Natural killer cell (primary cell): ENCODE data around the gene BARHL1. TPM values are rescaled to one million over a fixed set of nuclear protein-coding genes. Genes with fewer than 3 reads are reported as not detected.

Experiments used
- ATAC-seq, 3 donors: fragments of 150-1000 bp in 2 of 3; fragments of 200-7000 bp in 1 of 3; cut with Tn5 transposase; 1 replicate in 1 of 3; 2 replicates in 2 of 3; pipeline ENCODE4 v1.10.0; 2021; ENCODE audit warnings: mild to moderate bottlenecking in 2 of 3, moderate library complexity in 2 of 3
- DNase-seq, 2 donors: peaks; one replicate each; pipeline versions ENCODE4 v3.0.0 to v3.0.0-alpha.2; 2013 to 2021; ENCODE audit warnings: mixed read lengths in 1 of 2
- H3K27ac ChIP-seq: one replicate; pipeline ENCODE4 v1.5.1; 2013; ENCODE audit warnings: mild to moderate bottlenecking, low read length
- H3K27me3 ChIP-seq: one replicate; pipeline ENCODE4 v1.6.1; 2013; ENCODE audit warnings: low read length; ENCODE audit not compliant: control insufficient read depth, insufficient read depth
- H3K36me3 ChIP-seq: one replicate; pipeline ENCODE4 v1.6.1; 2013; ENCODE audit warnings: low read length; ENCODE audit not compliant: control insufficient read depth, insufficient read depth
- H3K4me1 ChIP-seq: one replicate; pipeline ENCODE4 v1.6.1; 2013; ENCODE audit warnings: low read length; ENCODE audit not compliant: control insufficient read depth, insufficient read depth
- H3K4me3 ChIP-seq: one replicate; pipeline ENCODE4 v1.5.1; 2013; ENCODE audit warnings: low read length
- H3K9me3 ChIP-seq: one replicate; pipeline ENCODE4 v1.6.1; 2013; ENCODE audit warnings: low read length; ENCODE audit not compliant: control insufficient read depth, insufficient read depth
- H3K27ac Mint-ChIP-seq, 2 donors: one replicate each; pipeline ENCODE4 v1.8.0; 2022; ENCODE audit warnings: mild to moderate bottlenecking in 2 of 2, mixed read lengths in 2 of 2, moderate library complexity in 1 of 2
- H3K27me3 Mint-ChIP-seq, 2 donors: one replicate each; pipeline ENCODE4 v1.8.0; 2022; ENCODE audit warnings: low read depth in 2 of 2, mixed read lengths in 2 of 2
- H3K36me3 Mint-ChIP-seq: one replicate; pipeline ENCODE4 v1.8.0; 2022; ENCODE audit warnings: mixed read lengths
- H3K4me1 Mint-ChIP-seq, 2 donors: one replicate each; pipeline ENCODE4 v1.8.0; 2022; ENCODE audit warnings: mixed read lengths in 2 of 2
- H3K4me3 Mint-ChIP-seq: one replicate; pipeline ENCODE4 v1.8.0; 2022; ENCODE audit warnings: mild to moderate bottlenecking, moderate library complexity, mixed read lengths
- H3K9me3 Mint-ChIP-seq, 2 donors: one replicate each; pipeline ENCODE4 v1.8.0; 2022; ENCODE audit warnings: mixed read lengths in 2 of 2
- whole genome bisulfite sequencing: methylation state at CpG from one replicate; pipeline ENCODE4 v1.1.7; 2013; ENCODE audit warnings: missing lambda C conversion rate; ENCODE audit not compliant: insufficient coverage; 5-methylcytosine and 5-hydroxymethylcytosine counted together
- intact Hi-C: fragments of 100-400 bp; cut with micrococcal nuclease; formaldehyde crosslinking; loops from one replicate; pipeline ENCODE4 v1.14.2; 2022
- total RNA-seq, 4 donors: library from RNA; stranded (reverse); fragments of 120-200 nt in 1 of 4; gene quantifications; one replicate each; pipeline versions ENCODE4 v1.2.3 to v1.2.4, GENCODE V29; 2013 to 2022
- TF ChIP-seq, protein P1 (sequence below): fragments of 200-600 bp; IDR thresholded peaks from one replicate; pipeline ENCODE4 v1.8.0; 2022; ENCODE audit warnings: antibody characterized with exemption

The BARHL1 gene
- total RNA-seq, 3 donors from 2014 or later (not counting 1 experiment from before 2014, with no cell fraction given) = not detected

DNA sequence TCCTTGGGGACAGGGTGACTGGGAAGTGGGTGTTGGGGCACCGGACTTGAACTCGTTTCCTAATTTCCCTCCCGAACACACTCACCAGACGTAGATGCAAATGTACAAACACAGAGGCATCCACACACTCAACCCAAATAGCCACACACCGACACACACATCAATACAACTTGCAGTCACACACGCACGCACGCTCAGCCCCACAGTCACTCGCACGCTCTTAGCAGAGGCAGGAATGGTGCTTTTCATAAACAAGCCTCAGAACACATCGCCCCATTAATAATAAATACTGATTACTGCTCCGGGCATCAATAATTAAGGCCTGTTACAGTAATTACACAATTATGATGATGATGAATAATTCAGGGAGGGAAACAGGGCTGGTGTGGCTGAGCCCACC, 5.7 kb downstream of the BARHL1 start:
- no peaks in the 10 kb centered on the region for H3K36me3 ChIP-seq
- Mint-ChIP-seq H3K27me3 (peaks cover 61 to 62% of the 10 kb centered on the region in 2 donors), H3K4me3 (no peak overlapping the region), H3K36me3 (no peaks in the 10 kb centered on the region), H3K4me1 (peaks cover 7 to 15% of the 10 kb centered on the region in 2 donors), H3K27ac (no peak overlapping the region), H3K9me3 (no peaks in the 10 kb centered on the region)
- DNase-seq = peak in 1 of 2 donors; percentile 10
- TF ChIP-seq, protein P1, sequence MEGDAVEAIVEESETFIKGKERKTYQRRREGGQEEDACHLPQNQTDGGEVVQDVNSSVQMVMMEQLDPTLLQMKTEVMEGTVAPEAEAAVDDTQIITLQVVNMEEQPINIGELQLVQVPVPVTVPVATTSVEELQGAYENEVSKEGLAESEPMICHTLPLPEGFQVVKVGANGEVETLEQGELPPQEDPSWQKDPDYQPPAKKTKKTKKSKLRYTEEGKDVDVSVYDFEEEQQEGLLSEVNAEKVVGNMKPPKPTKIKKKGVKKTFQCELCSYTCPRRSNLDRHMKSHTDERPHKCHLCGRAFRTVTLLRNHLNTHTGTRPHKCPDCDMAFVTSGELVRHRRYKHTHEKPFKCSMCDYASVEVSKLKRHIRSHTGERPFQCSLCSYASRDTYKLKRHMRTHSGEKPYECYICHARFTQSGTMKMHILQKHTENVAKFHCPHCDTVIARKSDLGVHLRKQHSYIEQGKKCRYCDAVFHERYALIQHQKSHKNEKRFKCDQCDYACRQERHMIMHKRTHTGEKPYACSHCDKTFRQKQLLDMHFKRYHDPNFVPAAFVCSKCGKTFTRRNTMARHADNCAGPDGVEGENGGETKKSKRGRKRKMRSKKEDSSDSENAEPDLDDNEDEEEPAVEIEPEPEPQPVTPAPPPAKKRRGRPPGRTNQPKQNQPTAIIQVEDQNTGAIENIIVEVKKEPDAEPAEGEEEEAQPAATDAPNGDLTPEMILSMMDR = no peak
- WGBS = 34% methylated on average over 10 of the region's 12 CpGs
- no peak overlapping the region for H3K27ac ChIP-seq
- peaks cover 6% of the 10 kb centered on the region for H3K4me1 ChIP-seq
- H3K27me3 ChIP-seq = peaks cover 86% of the 10 kb centered on the region
- ATAC-seq = no peak
- no peaks in the 10 kb centered on the region for H3K9me3 ChIP-seq
- H3K4me3 ChIP-seq = no peak overlapping the region
- intact Hi-C loops = no loop called here

DNA sequence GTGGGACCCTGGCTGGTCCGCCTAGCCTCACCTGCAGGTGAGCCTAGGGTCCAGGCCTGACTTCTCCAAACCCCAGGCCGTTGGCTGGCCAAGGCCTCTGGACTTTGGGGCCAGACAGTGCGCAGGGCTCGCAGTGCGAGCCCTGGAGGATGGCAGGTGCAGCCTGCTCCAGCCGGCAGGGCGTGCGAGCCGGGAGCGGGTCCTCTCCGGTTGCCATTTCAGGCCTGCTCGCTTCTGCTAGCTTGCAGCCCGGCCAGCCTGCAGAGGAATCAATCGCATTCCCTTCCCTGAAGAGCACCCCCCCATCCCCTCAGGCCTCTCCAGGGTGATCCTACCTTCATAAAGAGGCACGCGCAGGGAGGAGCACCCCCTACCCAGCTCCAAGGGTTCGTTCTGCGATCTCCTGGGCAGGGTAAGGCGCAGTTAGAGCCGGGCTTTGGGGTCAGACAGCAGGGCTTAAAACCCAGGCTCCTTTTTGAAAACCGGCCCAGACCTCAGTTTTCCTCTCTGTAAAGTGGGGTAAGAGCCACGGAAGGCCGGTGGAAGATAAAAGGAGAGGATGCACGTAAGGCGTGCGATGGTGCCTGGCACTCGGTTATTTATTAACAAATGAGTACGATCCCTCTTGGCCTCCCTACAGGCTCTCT, 6.2 kb downstream of the BARHL1 start:
- peaks cover 56 to 60% of the 10 kb centered on the region in 2 donors for H3K27me3 Mint-ChIP-seq
- DNase-seq = no peak

DNA sequence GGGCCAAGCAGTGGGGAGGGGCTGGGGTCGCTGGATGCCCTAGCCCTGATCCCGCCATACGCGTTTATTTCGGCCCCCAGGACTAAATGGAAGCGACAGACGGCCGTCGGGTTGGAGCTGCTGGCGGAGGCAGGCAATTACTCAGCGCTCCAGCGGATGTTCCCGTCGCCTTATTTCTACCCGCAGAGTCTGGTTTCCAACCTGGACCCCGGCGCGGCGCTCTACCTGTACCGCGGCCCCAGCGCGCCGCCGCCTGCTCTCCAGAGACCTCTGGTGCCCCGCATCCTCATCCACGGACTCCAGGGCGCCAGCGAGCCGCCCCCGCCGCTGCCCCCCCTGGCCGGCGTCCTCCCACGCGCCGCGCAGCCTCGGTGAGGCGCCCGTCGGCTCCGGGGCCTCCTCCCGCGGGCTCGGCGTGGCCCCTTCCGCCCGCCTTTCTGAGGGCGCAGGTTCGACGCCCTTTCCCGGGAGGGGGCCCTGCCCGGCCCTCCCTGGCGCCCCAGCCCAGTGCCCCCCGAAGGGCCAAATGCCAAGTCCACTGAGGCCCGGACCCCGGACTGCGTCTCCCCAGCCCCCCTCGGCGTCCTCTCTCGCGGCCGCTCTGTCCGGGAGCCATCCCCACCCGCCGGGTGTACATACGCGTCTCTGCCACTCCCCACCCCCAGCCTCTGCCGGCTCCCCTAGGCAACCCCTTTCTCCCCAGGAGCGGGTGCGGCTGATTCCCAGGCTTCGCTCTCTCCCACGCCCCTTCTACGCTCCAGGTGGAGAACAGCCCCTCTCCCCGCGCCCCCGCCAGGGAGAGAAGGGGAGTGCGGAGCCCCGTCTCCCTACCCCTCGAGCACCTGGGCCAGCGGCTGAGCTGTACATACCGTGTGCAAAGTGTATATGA, 7.0 kb downstream of the BARHL1 start:
- Histone ChIP-seq H3K4me1 (peaks cover 6% of the 10 kb centered on the region), H3K36me3 (peaks cover under 1% of the 10 kb centered on the region), H3K27me3 (peaks cover 75% of the 10 kb centered on the region), H3K4me3 (no peak overlapping the region), H3K27ac (no peak overlapping the region), H3K9me3 (no peaks in the 10 kb centered on the region)
- Mint-ChIP-seq H3K4me3 (no peak overlapping the region), H3K4me1 (peaks cover 7 to 15% of the 10 kb centered on the region in 2 donors), H3K27me3 (peaks cover 54 to 57% of the 10 kb centered on the region in 2 donors), H3K9me3 (no peaks in the 10 kb centered on the region), H3K27ac (no peak overlapping the region), H3K36me3 (no peaks in the 10 kb centered on the region)
- no peak for ATAC-seq
- 5% methylated on average over 83 of the region's 83 CpGs for WGBS
- DNase-seq = no peak
- intact Hi-C loops = no loop called here
- TF ChIP-seq, protein P1 = no peak

More for the DNA sequence above, 6.2 kb downstream of the BARHL1 start:
- Mint-ChIP-seq H3K36me3 (no peaks in the 10 kb centered on the region), H3K9me3 (no peaks in the 10 kb centered on the region), H3K4me1 (peaks cover 7 to 15% of the 10 kb centered on the region in 2 donors), H3K27ac (no peak overlapping the region), H3K4me3 (no peak overlapping the region)
- peaks cover 81% of the 10 kb centered on the region for H3K27me3 ChIP-seq
- no peaks in the 10 kb centered on the region for H3K36me3 ChIP-seq
- no peak overlapping the region for H3K27ac ChIP-seq
- TF ChIP-seq, protein P1 = no peak
- no peaks in the 10 kb centered on the region for H3K9me3 ChIP-seq
- ATAC-seq = no peak
- no peak overlapping the region for H3K4me3 ChIP-seq
- WGBS = 15% methylated on average over 28 of the region's 28 CpGs
- intact Hi-C loops = no loop called here
- peaks cover 6% of the 10 kb centered on the region for H3K4me1 ChIP-seq
